ENCODE measurements around the gene NUP210. TPM values are rescaled to one million over a fixed set of nuclear protein-coding genes. Genes with fewer than 3 reads are reported as not detected.

NUP210 gene
- total and polyA plus RNA-seq, 2 of the 13 experiments (the other 11 are each of a cell fraction or from before 2014, with no cell fraction given) = 31.6 to 35.2 TPM

DNA sequence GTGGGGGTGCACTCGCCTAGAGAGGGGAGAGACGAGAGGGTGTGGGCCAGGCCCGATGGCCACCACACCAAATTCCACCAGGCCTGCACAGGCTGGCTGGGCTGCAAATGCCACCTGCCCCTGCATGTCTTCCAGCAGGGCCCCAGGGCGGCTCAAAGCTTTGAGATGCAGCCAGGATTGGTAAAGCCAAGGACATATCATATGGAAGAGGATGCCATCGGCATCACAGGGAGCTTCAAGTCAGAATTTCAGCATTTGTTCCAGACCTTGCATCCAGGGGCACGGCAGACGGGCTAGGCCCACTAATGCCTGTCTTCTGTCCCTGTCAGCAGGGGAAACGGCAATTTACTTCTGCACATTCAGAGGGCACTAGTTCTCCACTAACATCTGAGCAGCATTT is 97.8 kb downstream of the NUP210 start (continued):
- TF ChIP-seq, protein P1, sequence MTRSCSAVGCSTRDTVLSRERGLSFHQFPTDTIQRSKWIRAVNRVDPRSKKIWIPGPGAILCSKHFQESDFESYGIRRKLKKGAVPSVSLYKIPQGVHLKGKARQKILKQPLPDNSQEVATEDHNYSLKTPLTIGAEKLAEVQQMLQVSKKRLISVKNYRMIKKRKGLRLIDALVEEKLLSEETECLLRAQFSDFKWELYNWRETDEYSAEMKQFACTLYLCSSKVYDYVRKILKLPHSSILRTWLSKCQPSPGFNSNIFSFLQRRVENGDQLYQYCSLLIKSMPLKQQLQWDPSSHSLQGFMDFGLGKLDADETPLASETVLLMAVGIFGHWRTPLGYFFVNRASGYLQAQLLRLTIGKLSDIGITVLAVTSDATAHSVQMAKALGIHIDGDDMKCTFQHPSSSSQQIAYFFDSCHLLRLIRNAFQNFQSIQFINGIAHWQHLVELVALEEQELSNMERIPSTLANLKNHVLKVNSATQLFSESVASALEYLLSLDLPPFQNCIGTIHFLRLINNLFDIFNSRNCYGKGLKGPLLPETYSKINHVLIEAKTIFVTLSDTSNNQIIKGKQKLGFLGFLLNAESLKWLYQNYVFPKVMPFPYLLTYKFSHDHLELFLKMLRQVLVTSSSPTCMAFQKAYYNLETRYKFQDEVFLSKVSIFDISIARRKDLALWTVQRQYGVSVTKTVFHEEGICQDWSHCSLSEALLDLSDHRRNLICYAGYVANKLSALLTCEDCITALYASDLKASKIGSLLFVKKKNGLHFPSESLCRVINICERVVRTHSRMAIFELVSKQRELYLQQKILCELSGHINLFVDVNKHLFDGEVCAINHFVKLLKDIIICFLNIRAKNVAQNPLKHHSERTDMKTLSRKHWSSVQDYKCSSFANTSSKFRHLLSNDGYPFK (CRISPR knock-in tag; IDR thresholded peaks at IDR 0.05; ENCODE audit: borderline replicate concordance) = no peak

DNA sequence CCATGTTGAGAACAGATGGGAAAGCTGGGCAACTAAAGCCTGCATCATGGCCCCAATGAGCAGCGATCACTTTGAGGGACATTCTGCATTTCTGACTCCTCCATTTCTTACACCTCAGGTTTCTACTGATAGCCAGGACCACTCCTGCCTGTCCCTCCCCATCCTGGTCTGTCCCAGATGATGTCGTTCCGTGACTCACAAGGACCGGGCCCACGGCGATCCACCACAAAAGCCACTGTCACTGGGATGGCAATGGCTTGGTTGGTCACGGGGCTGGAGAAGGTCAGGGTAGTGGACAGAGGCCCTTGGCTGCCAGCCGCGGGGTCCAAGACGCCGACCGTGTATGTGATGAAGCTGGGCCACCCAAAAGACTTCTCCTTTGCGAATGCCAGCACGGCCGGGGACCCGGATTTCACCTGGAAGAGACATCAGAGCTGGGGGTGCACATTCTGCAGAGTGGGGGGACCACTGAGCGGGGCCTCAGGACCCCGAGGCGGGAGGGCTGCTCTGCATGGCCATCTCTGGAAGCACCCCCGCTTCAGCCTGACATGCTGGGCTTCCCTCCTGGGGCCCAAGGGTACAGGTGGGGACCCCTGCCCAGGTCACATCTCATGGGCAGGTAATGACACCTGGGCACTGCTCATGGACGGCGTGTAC is 100.4 kb downstream of the NUP210 start:
- H3K4me1 ChIP-seq (ENCODE audit: insufficient read depth, low read length) = no peaks in the 10 kb centered on the region
- intact Hi-C loops (cut with micrococcal nuclease; ENCODE audit: unreplicated experiment) = no loop called here
- no peaks in the 10 kb centered on the region for H3K79me2 ChIP-seq (ENCODE audit: insufficient read depth, low read length)
- H3K27me3 ChIP-seq (ENCODE audit: control insufficient read depth in 1 of 2, insufficient read depth in 2 of 2, low read length in 2 of 2) = no peaks in the 10 kb centered on the region
- FAIRE-seq = no peak
- H4K20me1 ChIP-seq (ENCODE audit: insufficient read depth, low read length) = no peaks in the 10 kb centered on the region
- ATAC-seq = no peak
- no peak overlapping the region for H3K27ac ChIP-seq (ENCODE audit: extremely low read length, insufficient read depth, low read length)
- CTCF ChIA-PET (ENCODE audit: low intra/inter-chr PET ratio, low total read pairs) = no interaction called here
- H3K9me3 ChIP-seq (ENCODE audit: low read length) = no peaks in the 10 kb centered on the region
- H3K4me2 ChIP-seq (ENCODE audit: low read depth, low read length) = no peak overlapping the region
- no peak overlapping the region for H3K4me3 ChIP-seq (replicated peaks in 1 of 3; ENCODE audit: insufficient read depth in 1 of 3, low read depth in 2 of 3, low read length in 3 of 3)
- WGBS (ENCODE audit: low lambda C conversion rate) = over 99% methylated on average over 17 of the region's 22 CpGs
- POLR2A ChIA-PET = no interaction called here
- H2AFZ ChIP-seq (ENCODE audit: low read length) = no peak overlapping the region
- in situ Hi-C loops (cut with HindIII; ENCODE audit: extremely low pct_ligation_motif_present, low pct_unique_long_range_greater_than_20kb) = no loop called here
- no peak overlapping the region for H3K9ac ChIP-seq (ENCODE audit: insufficient read depth, low read depth, low read length)
- BruUV-seq (replicated peaks) = no TSS peak
- peaks cover 42 to 80% of the 10 kb centered on the region in 2 experiments for H3K36me3 ChIP-seq (replicated peaks in 1 of 2; ENCODE audit: control insufficient read depth in 1 of 2, insufficient read depth in 2 of 2, low read length in 2 of 2)
- DNase-seq (ENCODE audit: low spot score) = no peak
- TF ChIP-seq, protein P2, sequence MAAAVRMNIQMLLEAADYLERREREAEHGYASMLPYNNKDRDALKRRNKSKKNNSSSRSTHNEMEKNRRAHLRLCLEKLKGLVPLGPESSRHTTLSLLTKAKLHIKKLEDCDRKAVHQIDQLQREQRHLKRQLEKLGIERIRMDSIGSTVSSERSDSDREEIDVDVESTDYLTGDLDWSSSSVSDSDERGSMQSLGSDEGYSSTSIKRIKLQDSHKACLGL (CRISPR knock-in tag; IDR thresholded peaks at IDR 0.05) = no peak
- TF ChIP-seq ZNF607 (CRISPR knock-in tag; IDR thresholded peaks at IDR 0.05; ENCODE audit: borderline replicate concordance) (no peak), KLF6 (CRISPR knock-in tag; IDR thresholded peaks at IDR 0.05) (no peak), ASH2L (IDR thresholded peaks at IDR 0.05; ENCODE audit: insufficient read length, low read depth, low read length) (no peak), POLR2G (IDR thresholded peaks at IDR 0.05; ENCODE audit: low read depth, low read length) (no peak), ZNF564 (CRISPR knock-in tag; IDR thresholded peaks at IDR 0.05) (no peak), FOXP1 (IDR thresholded peaks at IDR 0.05) (no peak), FOXP1 (CRISPR knock-in tag; IDR thresholded peaks at IDR 0.05) (no peak), ZMYM4 (CRISPR knock-in tag; IDR thresholded peaks at IDR 0.05) (no peak)
- TF ChIP-seq, protein P3, sequence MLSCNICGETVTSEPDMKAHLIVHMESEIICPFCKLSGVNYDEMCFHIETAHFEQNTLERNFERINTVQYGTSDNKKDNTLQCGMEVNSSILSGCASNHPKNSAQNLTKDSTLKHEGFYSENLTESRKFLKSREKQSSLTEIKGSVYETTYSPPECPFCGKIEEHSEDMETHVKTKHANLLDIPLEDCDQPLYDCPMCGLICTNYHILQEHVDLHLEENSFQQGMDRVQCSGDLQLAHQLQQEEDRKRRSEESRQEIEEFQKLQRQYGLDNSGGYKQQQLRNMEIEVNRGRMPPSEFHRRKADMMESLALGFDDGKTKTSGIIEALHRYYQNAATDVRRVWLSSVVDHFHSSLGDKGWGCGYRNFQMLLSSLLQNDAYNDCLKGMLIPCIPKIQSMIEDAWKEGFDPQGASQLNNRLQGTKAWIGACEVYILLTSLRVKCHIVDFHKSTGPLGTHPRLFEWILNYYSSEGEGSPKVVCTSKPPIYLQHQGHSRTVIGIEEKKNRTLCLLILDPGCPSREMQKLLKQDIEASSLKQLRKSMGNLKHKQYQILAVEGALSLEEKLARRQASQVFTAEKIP (CRISPR knock-in tag; IDR thresholded peaks at IDR 0.05; ENCODE audit: borderline replicate concordance) = no peak
- TF ChIP-seq, protein P4, sequence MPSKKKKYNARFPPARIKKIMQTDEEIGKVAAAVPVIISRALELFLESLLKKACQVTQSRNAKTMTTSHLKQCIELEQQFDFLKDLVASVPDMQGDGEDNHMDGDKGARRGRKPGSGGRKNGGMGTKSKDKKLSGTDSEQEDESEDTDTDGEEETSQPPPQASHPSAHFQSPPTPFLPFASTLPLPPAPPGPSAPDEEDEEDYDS (CRISPR knock-in tag; IDR thresholded peaks at IDR 0.05) = no peak
- TF ChIP-seq, protein P5, sequence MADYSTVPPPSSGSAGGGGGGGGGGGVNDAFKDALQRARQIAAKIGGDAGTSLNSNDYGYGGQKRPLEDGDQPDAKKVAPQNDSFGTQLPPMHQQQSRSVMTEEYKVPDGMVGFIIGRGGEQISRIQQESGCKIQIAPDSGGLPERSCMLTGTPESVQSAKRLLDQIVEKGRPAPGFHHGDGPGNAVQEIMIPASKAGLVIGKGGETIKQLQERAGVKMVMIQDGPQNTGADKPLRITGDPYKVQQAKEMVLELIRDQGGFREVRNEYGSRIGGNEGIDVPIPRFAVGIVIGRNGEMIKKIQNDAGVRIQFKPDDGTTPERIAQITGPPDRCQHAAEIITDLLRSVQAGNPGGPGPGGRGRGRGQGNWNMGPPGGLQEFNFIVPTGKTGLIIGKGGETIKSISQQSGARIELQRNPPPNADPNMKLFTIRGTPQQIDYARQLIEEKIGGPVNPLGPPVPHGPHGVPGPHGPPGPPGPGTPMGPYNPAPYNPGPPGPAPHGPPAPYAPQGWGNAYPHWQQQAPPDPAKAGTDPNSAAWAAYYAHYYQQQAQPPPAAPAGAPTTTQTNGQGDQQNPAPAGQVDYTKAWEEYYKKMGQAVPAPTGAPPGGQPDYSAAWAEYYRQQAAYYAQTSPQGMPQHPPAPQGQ (CRISPR knock-in tag; IDR thresholded peaks at IDR 0.05; ENCODE audit: borderline replicate concordance) = no peak
- TF ChIP-seq, protein P6, sequence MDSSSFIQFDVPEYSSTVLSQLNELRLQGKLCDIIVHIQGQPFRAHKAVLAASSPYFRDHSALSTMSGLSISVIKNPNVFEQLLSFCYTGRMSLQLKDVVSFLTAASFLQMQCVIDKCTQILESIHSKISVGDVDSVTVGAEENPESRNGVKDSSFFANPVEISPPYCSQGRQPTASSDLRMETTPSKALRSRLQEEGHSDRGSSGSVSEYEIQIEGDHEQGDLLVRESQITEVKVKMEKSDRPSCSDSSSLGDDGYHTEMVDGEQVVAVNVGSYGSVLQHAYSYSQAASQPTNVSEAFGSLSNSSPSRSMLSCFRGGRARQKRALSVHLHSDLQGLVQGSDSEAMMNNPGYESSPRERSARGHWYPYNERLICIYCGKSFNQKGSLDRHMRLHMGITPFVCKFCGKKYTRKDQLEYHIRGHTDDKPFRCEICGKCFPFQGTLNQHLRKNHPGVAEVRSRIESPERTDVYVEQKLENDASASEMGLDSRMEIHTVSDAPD (CRISPR knock-in tag; IDR thresholded peaks at IDR 0.05) = no peak

All from HepG2 (cell line).